Cardiac septum (tissue), 1 donor: ENCODE results near the gene ZNF665. TPM values are rescaled to one million over a fixed set of nuclear protein-coding genes. Genes with fewer than 3 reads are reported as not detected.
"Not testable (repeated sequence)": the region's sequence is repeated elsewhere in the genome, so short reads cannot be mapped to it uniquely, and the experiment has no call there.

ENCODE experiments used
- DNase-seq: peaks from one replicate; pipeline ENCODE4 v3.0.0-alpha.2; 2020; ENCODE audit warnings: low spot score
- intact Hi-C: fragments of 100-400 bp; cut with DNase I; formaldehyde crosslinking; loops from one replicate; pipeline ENCODE4 v1.14.0; 2022
- long read RNA-seq: library from polyadenylated mRNA; unstranded; transcript quantifications from one replicate; pipeline ENCODE4 v2.0.0, GENCODE V29; 2021
- total RNA-seq: library from RNA; stranded (reverse); fragmentation: NEBNext Ultra II Directional; extraction: Animal tissue kit (Norgen Biotek cat#: 25700); gene quantifications from one replicate; pipeline ENCODE4 v1.2.1, GENCODE V29; 2021
- donor health status: DM: no; HTN: no; CAD: no.

ZNF665 gene
- 1.3 TPM for total RNA-seq
- long read RNA-seq = 0 reads

DNA sequence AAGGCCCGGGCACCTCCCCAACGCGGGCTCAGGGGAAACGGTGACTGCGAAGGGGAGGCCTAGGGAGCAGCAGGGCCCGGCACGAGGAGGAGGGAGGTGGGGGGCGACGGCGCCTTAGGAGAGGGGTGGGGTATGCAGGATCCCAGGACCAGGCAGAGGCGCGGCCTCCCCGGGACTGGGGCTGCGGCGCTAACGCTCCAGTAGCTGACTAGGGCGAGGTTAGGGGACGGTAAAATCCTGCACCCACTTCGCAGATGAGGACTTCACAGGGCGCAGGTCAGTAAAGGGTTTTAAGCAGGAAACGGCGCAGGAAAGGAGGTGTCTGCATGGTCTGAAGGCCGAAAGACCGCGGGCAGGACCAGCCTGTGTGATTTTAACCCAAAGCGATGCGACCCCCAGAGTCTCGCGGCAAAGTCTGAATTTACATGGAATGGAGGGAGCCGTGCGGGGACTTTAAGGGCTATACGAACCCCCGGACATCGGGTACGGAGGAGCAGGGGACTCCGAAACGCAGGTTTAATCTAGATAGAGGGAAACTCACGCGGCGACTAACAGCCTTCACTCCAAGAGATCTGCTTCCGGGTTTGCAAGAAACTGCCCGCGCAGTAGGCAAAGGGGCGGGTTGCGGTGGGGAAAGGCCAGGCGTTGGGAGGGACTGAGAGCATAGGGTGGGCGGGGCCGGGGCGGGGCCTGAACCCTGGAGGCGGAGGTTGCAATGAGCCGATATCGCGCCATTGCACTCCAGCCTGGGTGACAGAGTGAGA is at the start of gene ZNF665:
Gene ZNF665, minus strand, starts transcription at position 588 of the 764 bp plus-strand sequence. CDS start 10,460 bp downstream, outside the sequence.
- DNase-seq = peak; percentile 94
- intact Hi-C loops = loop anchor here (5.0 to 10.0 kb wide), 3 partner anchors 116 to 272 kb away; partner anchors contain the start of genes ZNF813 and ZNF845

- intact Hi-C loops = no loop called here
- no peak for DNase-seq
Observed at GRCh38 chr19:53237114-53237777, 44.1 kb upstream of the ZNF665 start.

- intact Hi-C loops = no loop called here
- DNase-seq = no peak
Observed at GRCh38 chr19:53224606-53225005, 31.4 kb upstream of the ZNF665 start.

DNA sequence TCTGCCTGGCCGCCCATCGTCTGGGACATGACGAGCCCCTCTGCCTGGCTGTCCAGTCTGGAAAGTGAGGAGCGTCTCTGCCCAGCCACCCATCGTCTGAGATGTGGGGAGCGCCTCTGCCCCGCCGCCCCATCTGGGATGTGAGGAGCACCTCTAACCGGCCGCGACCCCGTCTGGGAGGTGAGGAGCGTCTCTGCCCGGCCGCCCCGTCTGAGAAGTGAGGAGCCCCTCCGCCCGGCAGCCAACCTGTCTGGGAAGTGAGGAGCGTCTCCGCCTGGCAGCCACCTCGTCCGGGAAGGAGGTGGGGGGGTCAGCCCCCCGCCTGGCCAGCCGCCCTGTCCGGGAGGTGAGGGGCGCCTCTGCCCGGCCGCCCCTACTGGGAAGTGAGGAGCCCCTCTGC is 29.6 kb upstream of the ZNF665 start:
- DNase-seq, intact Hi-C loops: not testable (repeated sequence)

- DNase-seq = no peak
- intact Hi-C loops = no loop called here
Observed at GRCh38 chr19:53212703-53213320, 19.7 kb upstream of the ZNF665 start.

DNA sequence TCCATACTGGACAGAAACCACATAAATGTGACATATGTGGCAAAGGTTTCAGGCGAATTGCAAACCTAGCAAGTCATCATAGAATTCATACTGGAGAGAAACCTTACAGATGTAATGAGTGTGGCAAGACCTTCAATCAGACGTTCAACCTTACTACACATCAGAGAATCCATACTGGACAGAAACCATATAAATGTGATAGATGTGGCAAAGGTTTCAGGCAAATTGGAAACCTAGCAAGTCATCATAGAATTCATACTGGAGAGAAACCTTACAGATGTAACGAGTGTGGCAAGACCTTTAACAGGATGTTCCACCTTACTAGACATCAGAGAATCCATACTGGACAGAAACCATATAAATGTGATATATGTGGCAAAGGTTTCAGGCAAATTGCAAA is 18.4 kb upstream of the ZNF665 start:
- intact Hi-C loops, DNase-seq: not testable (repeated sequence)

DNA sequence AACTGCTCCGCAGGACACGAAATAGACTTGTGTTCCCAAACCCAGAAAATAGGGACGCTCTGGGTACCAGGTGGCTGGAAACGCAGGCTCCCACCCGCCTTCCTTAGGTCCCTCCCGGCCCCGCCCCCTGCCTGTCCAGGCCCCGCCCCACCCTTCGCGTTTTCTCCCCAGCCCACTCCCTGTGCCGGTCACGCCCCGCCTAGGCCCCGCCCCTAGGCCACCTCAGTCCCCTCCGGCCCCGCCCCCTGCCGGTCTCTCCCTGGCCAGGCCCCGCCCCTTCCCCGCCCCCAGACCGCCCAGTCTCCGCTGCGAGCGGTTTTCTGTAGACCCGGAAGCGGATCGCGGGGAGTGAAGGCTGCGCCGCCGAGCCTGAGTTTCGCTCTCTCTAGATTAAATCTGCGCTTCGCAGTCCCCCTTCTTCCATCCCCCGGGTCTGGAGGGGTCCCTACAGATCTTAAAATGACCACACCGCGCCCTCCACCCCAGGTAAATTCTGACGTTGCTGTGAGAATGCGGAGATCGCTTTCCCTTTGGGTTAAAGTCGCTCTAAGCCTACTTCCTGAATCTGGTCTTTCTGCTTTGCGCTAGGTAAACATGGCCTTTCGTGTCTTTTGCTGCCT is 3.7 kb upstream of the ZNF665 start:
- peak; percentile 98 for DNase-seq
- intact Hi-C loops = loop anchor here (5.0 to 10.0 kb wide), 6 partner anchors 55 to 550 kb away; partner anchors contain the start of genes ZNF677, ZNF813 and ZNF845

GRCh38 chr19:53195265-53195903 is 2.2 kb upstream of the ZNF665 start:
- intact Hi-C loops = loop anchor here (5.0 to 10.0 kb wide), 6 partner anchors 57 to 552 kb away; partner anchors contain the start of genes ZNF677, ZNF813 and ZNF845
- no peak for DNase-seq

- no peak for DNase-seq
- intact Hi-C loops = loop anchor here (5.0 to 10.0 kb wide), 3 partner anchors 116 to 271 kb away; partner anchors contain the start of genes ZNF813 and ZNF845
Observed at GRCh38 chr19:53193535-53194222, 521 bp upstream of the ZNF665 start.

DNA sequence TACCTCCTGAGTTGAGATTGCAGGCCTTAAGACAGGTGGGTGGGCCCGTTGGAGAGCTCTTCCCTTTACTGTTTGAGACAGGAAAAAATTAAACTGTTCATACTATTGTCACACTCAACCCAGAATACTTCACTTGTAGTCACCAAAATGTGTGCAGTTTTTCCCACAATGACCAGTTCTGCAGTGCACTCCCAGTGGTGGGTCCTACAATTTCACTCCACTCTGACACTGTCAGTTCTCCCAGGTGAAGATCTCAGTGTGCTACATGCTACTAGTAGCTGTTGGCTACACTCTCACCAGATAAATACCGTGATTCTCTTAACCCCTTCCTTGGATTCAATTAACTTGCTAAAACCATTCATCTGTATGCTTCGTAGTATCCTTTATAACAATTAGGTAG is 2.9 kb downstream of the ZNF665 start:
- intact Hi-C loops = loop anchor here (5.0 to 10.0 kb wide), 3 partner anchors 113 to 275 kb away; partner anchors contain the start of genes ZNF813 and ZNF845
- DNase-seq = no peak

GRCh38 chr19:53189691-53190198 is 3.4 kb downstream of the ZNF665 start:
- intact Hi-C loops = loop anchor here (5.0 to 10.0 kb wide), 3 partner anchors 112 to 275 kb away; partner anchors contain the start of genes ZNF813 and ZNF845
- not testable (repeated sequence) for DNase-seq

DNA sequence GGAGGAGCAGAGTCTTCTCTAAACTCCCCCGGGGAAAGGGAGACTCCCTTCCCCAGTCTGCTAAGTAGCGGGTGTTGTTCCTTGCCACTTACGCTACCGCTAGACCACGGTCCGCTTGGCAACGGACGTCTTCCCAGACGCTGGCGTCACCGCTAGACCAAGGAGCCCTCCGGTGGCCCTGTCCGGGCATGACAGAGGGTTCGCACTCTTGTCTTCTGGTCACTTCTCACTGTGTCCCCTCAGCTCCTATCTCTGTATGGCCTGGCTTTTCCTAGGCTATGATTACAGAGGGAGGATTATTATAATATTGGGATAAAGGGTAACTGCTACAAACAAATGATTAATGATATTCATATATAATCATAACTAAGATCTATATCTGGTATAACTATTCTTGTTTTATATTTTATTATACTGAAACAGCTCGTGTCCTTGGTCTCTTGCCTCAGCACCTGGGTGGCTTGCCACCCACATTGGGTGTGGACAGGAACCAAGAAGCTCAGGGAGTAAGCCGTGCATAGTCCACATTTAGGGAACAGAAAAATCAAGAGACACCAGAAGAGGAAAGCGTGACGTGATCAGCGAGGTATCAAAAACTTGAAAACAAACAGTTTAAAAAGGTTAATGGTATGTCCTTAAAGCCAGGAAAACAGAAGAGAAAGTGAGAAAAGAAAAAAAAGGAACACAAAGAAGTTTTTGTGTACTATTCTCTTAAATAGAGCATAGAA is 7.8 kb downstream of the ZNF665 start:
- DNase-seq, intact Hi-C loops: not testable (repeated sequence)

DNA sequence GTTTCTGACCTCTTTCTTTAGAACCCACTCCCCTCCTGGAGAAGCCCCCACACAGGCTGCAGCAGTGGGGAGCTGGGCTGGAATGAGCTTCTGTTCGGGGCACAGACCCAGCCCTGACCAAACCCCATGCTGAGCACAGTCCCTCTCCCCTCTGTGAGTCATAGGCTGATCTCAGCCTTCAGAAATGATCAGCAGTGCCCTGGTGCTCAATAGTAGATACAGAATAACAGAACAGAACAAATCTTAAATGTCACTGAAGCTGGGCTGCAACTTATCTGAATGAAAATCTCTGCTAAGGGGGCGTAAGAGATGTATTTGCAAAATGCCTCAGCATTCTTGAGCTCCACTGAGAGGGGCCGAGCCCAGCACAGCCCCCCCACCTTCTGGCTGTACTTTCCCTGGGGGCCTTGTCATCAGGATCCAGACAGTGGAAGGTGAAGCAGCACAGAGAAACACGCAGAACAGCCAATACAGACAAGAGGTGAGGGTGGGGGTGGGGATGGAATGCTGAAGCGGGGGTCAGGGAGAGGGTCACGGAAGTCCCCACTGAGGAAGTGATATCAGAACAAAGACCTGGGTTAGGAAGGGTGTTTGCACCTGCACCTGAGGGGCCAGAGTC is 9.9 kb downstream of the ZNF665 start:
- intact Hi-C loops = no loop called here
- no peak for DNase-seq

- intact Hi-C loops = no loop called here
- no peak for DNase-seq
Observed at GRCh38 chr19:53182202-53182601, 11.0 kb downstream of the ZNF665 start.

- DNase-seq = no peak
- intact Hi-C loops = no loop called here
Observed at GRCh38 chr19:53177986-53178385, 15.2 kb downstream of the ZNF665 start.

GRCh38 chr19:53172889-53173288 is 20.3 kb downstream of the ZNF665 start:
- intact Hi-C loops = no loop called here
- no peak for DNase-seq

DNA sequence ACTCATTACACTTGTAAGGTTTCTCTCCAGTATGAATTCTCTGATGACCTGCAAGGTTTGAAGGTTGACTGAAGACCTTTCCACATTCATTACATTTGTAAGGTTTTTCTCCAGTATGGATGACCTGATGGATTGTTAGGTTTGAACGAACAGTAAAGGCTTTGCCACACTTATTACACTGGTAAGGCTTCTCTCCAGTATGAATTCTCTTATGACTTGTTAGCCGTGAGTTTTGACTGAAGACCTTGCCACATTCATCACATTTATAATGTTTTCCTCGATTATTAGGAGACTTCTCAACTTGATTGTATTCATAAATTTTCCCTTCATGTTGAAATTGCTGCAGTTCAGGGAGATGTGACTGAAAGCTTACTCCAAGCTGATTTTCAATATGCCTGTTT is 27.5 kb downstream of the ZNF665 start:
- no peak for DNase-seq
- intact Hi-C loops = no loop called here
